Measurements from ENCODE around the gene CDCA7L.

GRCh38 chr7:21938463-21938862 lies 7.2 kb downstream of the CDCA7L start:
- TF ChIP-seq POLR2A (IDR thresholded peaks at IDR 0.05) (no peak), CTCF (IDR thresholded peaks at IDR 0.05) (no peak), POLR2AphosphoS5 (IDR thresholded peaks at IDR 0.05) (no peak)
